Activated CD8-positive, alpha-beta T cell treated with anti-CD3 and anti-CD28 coated beads, Interleukin-2, amount 10 ng/mL, durations not matched to agents 7 days and 5 days (primary cell): ENCODE data around the gene KCNH1. TPM values are rescaled to one million over a fixed set of nuclear protein-coding genes. Genes with fewer than 3 reads are reported as not detected.
A peak's percentile ranks its signal among the peaks of the same experiment; 100 is the strongest.

Experiments
- ATAC-seq: fragments of 150-1000 bp; cut with Tn5 transposase; one replicate; pipeline ENCODE4 v1.10.0; 2021; ENCODE audit warnings: moderate library complexity
- CTCF ChIA-PET: fragments of 350-600 bp; sonication (Branson Sonifier 250); formaldehyde crosslinking; loops from one replicate; lab custom pipeline; 2021; ENCODE audit warnings: antibody characterized with exemption; lab: Charles Lee
- POLR2A ChIA-PET: fragments of 350-600 bp; sonication (Branson Sonifier 250); formaldehyde crosslinking; loops from one replicate; lab custom pipeline; 2021; ENCODE audit warnings: antibody characterized with exemption; lab: Charles Lee
- DNase-seq: peaks from one replicate; pipeline ENCODE4 v3.0.0-alpha.2; 2020
- H3K27ac Mint-ChIP-seq: one replicate; pipeline ENCODE4 v1.8.0; 2021; ENCODE audit warnings: mild to moderate bottlenecking, mixed read lengths
- H3K27me3 Mint-ChIP-seq: one replicate; pipeline ENCODE4 v1.8.0; 2021; ENCODE audit warnings: low read depth, mixed read lengths
- H3K36me3 Mint-ChIP-seq: one replicate; pipeline ENCODE4 v1.8.0; 2021; ENCODE audit warnings: low read depth, mixed read lengths
- H3K4me1 Mint-ChIP-seq: one replicate; pipeline ENCODE4 v1.8.0; 2021; ENCODE audit warnings: low read depth, mixed read lengths
- H3K4me3 Mint-ChIP-seq: one replicate; pipeline ENCODE4 v1.8.0; 2021; ENCODE audit warnings: mild to moderate bottlenecking, mixed read lengths
- H3K9me3 Mint-ChIP-seq: one replicate; pipeline ENCODE4 v1.8.0; 2022; ENCODE audit warnings: mixed read lengths; ENCODE audit not compliant: insufficient read depth
- total RNA-seq, 2 experiments: library from RNA; stranded (reverse); gene quantifications; one replicate each; pipeline ENCODE4 v1.2.3, GENCODE V29; 2021

Gene KCNH1
- total RNA-seq, 2 experiments from 2014 or later: not detected

DNA sequence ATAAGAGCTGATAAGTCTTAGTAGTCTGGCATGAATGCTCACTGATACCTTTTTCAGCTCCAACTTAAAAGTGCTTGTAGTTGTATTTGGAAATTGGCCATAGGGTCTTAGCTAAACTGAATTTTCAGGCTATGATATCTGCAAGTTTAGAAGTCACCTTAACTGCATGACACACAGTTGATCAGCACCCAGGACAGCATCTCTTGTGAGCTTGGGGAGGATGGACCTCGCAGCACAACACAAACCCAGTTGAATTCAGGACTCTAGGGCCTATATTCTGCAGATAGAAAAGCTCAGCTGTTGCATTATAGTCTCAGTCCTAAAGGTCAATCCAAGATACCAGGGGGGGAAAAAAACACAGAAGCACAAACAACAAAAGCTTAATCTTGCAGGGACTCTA, 394.3 kb downstream of the KCNH1 start:
- CTCF ChIA-PET: interaction anchor here (1.0 kb wide), 1 partner anchor 287 kb away, joined by 3 read pairs; no protein-coding TSS in a partner anchor
- H3K36me3 Mint-ChIP-seq: no peaks in the 10 kb centered on the region
- POLR2A ChIA-PET: no interaction called here
- no peak for ATAC-seq
- H3K9me3 Mint-ChIP-seq: no peaks in the 10 kb centered on the region
- H3K4me3 Mint-ChIP-seq: no peak overlapping the region
- no peaks in the 10 kb centered on the region for H3K4me1 Mint-ChIP-seq
- H3K27me3 Mint-ChIP-seq: peaks cover 8% of the 10 kb centered on the region
- H3K27ac Mint-ChIP-seq: no peak overlapping the region
- no peak for DNase-seq

DNA sequence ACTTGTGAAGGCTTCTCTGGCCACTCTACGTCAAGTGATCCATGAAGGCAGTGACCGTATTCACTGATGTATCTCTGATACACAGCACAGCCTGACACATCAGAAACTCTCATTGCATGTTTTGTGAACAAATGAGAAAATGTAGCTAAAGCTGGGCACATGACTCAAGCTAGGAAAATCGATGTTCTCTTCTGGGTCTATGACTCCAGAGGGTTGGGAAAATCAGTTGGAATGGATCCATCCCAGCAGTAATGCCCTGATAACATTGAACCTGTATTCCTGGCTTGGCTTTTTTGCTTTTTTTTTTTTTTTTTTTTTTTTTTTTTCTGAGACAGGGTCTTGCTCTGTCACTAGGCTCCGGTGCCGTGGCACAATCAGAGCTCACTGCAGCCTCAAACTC, 395.7 kb downstream of the KCNH1 start:
- Mint-ChIP-seq H3K36me3 (no peaks in the 10 kb centered on the region), H3K27ac (no peak overlapping the region), H3K9me3 (no peaks in the 10 kb centered on the region), H3K4me3 (no peak overlapping the region), H3K27me3 (peaks cover 12% of the 10 kb centered on the region), H3K4me1 (no peaks in the 10 kb centered on the region)
- ATAC-seq (no peak), DNase-seq (no peak)
- POLR2A ChIA-PET: no interaction called here
- CTCF ChIA-PET: interaction anchor here (0.6 kb wide), 1 partner anchor 135 kb away, joined by 3 read pairs; no protein-coding TSS in a partner anchor

DNA sequence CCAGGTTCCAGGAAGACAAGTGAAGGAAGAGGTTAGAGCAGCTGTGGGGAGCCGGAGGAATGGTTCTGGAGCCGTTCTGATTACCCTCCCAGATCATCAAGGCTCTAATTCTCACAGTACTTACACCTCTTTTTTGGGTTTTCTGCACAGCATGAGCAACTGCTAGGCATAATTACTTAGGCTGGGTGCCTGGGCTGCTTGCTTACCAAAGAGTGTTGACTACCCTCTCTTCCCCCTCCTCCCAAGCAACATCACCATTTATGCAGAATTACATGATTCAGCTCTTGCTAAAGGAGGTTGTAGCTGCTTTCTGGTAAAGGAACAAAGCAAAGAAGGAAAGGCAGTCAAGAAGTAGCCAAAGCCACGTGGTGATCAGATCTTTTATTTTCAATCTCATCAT, 397.2 kb downstream of the KCNH1 start:
- CTCF ChIA-PET: no interaction called here
- no peak for DNase-seq
- no peaks in the 10 kb centered on the region for H3K36me3 Mint-ChIP-seq
- peaks cover 12% of the 10 kb centered on the region for H3K27me3 Mint-ChIP-seq
- H3K4me3 Mint-ChIP-seq: no peak overlapping the region
- no peak overlapping the region for H3K27ac Mint-ChIP-seq
- POLR2A ChIA-PET: interaction anchor here (0.6 kb wide), 1 partner anchor 9 kb away, joined by 3 read pairs; no protein-coding TSS in a partner anchor
- H3K9me3 Mint-ChIP-seq: no peaks in the 10 kb centered on the region
- H3K4me1 Mint-ChIP-seq: peaks cover under 1% of the 10 kb centered on the region
- ATAC-seq: no peak

DNA sequence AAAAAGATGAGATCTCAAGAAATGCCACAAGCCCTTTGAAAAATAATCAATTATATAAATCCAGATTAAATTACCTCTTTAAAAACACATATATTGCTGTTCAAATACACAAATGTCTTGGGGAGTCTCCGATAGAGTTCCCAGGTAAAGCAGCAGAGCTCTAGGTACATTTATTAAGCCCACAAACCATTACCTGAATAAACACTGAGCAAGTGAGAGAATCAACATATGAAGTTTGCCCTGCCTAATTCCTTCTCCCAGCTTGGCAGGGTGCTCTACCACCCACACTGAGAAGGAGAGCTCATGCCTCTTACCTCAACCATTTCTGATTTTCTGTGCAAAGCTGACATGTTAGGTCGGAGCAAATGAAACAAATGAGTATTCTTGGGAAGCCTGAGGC, 402.4 kb downstream of the KCNH1 start:
- Mint-ChIP-seq H3K27me3 (peaks cover 13% of the 10 kb centered on the region), H3K4me1 (peaks cover 12% of the 10 kb centered on the region), H3K27ac (no peak overlapping the region), H3K9me3 (no peaks in the 10 kb centered on the region), H3K4me3 (no peak overlapping the region), H3K36me3 (no peaks in the 10 kb centered on the region)
- ATAC-seq: no peak
- CTCF ChIA-PET: no interaction called here
- DNase-seq: no peak
- POLR2A ChIA-PET: no interaction called here

DNA sequence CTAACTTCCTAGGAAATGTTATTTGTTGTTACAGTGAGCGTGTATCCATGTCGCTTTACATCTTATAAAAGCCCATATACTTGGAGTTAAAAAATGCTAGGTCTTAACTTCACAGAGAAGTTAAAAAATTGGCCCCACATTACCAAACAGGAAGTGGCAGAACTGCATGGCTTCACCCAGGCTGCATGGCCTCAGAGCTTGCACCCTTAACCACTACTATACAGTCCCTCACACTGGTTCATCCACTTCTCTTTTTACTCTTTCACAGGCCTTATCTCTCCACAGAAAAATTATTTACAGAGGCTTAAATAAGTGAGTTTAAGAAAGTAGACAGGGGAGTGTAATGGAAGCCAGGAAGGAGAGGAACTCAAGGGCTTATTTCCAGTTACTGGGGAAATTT, 402.8 kb downstream of the KCNH1 start:
- ChIA-PET CTCF (no interaction called here), POLR2A (no interaction called here)
- H3K9me3 Mint-ChIP-seq: no peaks in the 10 kb centered on the region
- no peak overlapping the region for H3K4me3 Mint-ChIP-seq
- peaks cover 13% of the 10 kb centered on the region for H3K27me3 Mint-ChIP-seq
- H3K4me1 Mint-ChIP-seq: peaks cover 12% of the 10 kb centered on the region
- DNase-seq (peak; percentile 22), ATAC-seq (no peak)
- no peak overlapping the region for H3K27ac Mint-ChIP-seq
- no peaks in the 10 kb centered on the region for H3K36me3 Mint-ChIP-seq

DNA sequence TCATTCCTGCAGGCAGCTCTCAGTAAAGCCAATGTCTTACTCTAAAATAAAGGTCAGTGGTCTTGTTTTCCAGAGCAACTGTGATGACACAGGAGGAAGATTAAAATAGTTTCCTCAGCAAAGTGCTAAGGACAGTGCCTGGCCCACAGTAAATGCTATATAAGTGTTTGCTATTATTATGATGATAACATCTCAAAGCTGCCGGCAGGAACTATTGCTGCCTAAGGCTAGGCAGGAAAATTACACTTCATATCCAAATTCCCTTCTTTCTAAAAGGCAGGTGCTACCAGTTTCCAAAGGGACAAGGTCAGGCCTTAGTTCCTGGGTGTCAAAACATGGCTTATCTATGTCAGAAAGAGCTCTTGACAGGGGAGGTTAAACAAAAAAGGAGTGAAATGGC, 403.9 kb downstream of the KCNH1 start:
- Mint-ChIP-seq H3K4me1 (peaks cover 12% of the 10 kb centered on the region), H3K9me3 (no peaks in the 10 kb centered on the region), H3K27ac (no peak overlapping the region), H3K4me3 (no peak overlapping the region), H3K36me3 (no peaks in the 10 kb centered on the region), H3K27me3 (peaks cover 11% of the 10 kb centered on the region)
- ChIA-PET CTCF (no interaction called here), POLR2A (no interaction called here)
- DNase-seq (no peak), ATAC-seq (no peak)

DNA sequence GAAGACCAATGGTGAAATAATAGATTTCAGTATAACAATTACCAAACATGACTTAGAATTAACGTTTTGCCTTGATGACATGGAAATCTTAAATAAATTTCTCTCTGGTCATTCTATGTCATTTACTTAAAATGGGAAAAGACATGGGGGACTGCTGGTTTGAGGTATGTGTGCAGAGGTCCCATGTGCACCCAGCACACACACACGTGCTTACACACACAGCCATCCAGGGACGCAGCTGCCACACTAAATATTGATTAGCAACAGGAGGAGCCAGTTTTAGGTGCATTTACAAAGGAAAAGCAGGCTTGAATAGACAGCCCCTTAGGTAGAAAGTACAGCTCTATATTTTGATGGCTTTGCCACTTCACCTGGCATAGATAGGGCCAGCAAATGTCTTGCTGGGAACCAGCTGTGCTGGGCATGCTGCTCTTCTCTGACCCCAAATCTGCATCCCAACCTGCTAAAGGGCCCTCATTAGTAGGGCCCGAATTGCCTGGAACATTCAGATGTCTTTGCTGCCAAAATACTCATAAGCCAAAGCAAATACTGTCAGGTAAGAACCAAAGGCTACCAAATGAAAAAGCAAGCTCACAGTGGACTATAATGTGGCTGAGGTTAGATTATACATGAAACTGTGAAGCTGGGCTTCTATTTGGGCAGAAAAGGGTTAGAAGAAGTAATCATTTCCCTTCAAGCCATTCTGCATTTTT, 405.4 kb downstream of the KCNH1 start:
- H3K9me3 Mint-ChIP-seq: no peaks in the 10 kb centered on the region
- H3K27ac Mint-ChIP-seq: no peak overlapping the region
- peaks cover 10% of the 10 kb centered on the region for H3K27me3 Mint-ChIP-seq
- peaks cover 12% of the 10 kb centered on the region for H3K4me1 Mint-ChIP-seq
- DNase-seq: no peak
- H3K4me3 Mint-ChIP-seq: no peak overlapping the region
- ChIA-PET POLR2A (no interaction called here), CTCF (interaction anchor here (1.2 kb wide), 1 partner anchor 18 kb away, joined by 3 read pairs; no protein-coding TSS in a partner anchor)
- ATAC-seq: no peak
- no peaks in the 10 kb centered on the region for H3K36me3 Mint-ChIP-seq

DNA sequence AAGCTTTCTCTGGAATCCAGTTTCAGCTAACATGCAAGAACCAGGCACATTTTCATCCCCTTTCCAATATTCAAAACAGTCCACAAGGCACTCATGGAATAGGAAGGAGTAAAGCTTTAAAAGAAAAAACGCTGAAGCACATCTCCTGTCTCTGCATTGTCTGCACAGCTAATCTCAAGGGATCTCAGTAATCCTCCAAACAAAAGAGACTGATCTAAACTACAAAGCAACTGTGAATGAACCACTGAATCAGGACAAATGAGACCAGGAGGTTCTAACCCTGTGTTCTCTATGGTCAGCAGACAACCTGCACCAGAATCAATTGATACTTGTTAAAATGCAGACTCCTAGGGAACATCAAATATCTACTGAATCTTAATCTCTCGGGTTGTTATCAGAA, 406.2 kb downstream of the KCNH1 start:
- no peak overlapping the region for H3K4me3 Mint-ChIP-seq
- peaks cover 12% of the 10 kb centered on the region for H3K4me1 Mint-ChIP-seq
- ChIA-PET POLR2A (interaction anchor here (0.7 kb wide), 1 partner anchor 9 kb away, joined by 3 read pairs; no protein-coding TSS in a partner anchor), CTCF (no interaction called here)
- no peak for ATAC-seq
- H3K27me3 Mint-ChIP-seq: peaks cover 7% of the 10 kb centered on the region
- no peaks in the 10 kb centered on the region for H3K36me3 Mint-ChIP-seq
- H3K27ac Mint-ChIP-seq: no peak overlapping the region
- DNase-seq: no peak
- H3K9me3 Mint-ChIP-seq: no peaks in the 10 kb centered on the region

DNA sequence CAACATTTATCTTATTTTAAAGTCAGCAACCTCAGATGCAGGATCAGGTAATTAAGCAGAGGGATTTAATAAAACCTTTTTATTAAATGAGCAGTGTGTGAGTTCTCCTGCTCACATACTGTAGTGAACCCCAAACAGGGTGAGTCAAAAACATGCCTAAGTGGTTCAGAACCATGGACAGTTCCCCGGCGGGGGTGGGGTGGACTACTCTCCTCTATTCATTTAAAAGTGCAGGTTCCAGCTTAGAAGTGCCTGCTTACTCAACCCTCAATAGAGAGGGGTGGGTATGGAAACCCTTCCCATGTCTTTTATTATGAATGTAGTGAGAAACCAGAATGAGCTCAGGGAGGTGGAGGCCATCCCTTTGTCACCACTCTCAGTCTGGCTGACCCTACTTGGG, 407.3 kb downstream of the KCNH1 start:
- Mint-ChIP-seq H3K9me3 (no peaks in the 10 kb centered on the region), H3K36me3 (no peaks in the 10 kb centered on the region), H3K27ac (no peak overlapping the region), H3K27me3 (peaks cover 7% of the 10 kb centered on the region), H3K4me3 (no peak overlapping the region), H3K4me1 (peaks cover 11% of the 10 kb centered on the region)
- ATAC-seq: peak; percentile 79
- ChIA-PET CTCF (no interaction called here), POLR2A (no interaction called here)
- DNase-seq: peak; percentile 71

DNA sequence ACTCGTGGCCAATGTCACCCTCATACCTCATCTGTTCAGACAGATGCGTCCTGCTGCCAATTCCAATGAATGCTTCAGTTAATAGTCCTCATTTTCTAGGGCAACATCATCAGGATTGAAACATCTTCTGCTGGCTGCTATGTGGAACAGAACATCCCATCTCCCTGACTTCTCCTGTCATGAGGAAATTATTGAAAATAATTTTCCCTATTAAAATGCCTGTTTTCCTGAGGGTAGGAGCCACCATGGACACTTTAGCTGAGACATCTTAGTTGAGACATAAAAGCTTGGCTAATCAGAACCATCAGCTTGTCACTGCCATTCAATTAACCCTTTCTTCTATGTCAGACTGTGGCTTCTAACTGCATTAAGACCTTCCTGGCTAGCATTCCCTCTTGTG, 409.2 kb downstream of the KCNH1 start:
- ChIA-PET CTCF (interaction anchor here (0.7 kb wide), 1 partner anchor 434 kb away, joined by 3 read pairs; no protein-coding TSS in a partner anchor), POLR2A (no interaction called here)
- Mint-ChIP-seq H3K4me1 (no peaks in the 10 kb centered on the region), H3K36me3 (no peaks in the 10 kb centered on the region), H3K4me3 (no peak overlapping the region), H3K27ac (no peak overlapping the region), H3K27me3 (peaks cover 6% of the 10 kb centered on the region), H3K9me3 (no peaks in the 10 kb centered on the region)
- no peak for DNase-seq
- no peak for ATAC-seq

DNA sequence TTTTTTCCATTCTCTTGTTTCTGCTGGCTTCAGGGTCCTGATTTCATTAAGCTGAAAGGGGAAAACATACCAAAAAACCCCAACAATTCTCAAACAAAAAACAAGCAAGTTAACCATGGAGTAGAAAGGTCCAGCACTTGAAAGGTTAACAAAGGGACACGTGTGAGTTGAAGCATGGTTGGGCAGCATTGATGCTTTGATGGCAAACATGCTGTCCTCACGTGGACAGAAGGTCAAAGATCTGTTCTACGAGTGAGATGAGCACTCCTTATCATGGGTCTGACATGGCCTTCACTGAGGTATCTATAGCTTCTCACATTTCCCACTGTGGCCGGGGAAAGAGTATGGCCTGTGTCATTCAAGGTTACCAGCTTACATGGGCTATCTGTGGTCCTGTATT, 410.3 kb downstream of the KCNH1 start:
- ChIA-PET CTCF (no interaction called here), POLR2A (no interaction called here)
- Mint-ChIP-seq H3K4me3 (no peak overlapping the region), H3K27me3 (peaks cover 6% of the 10 kb centered on the region), H3K9me3 (no peaks in the 10 kb centered on the region), H3K27ac (no peak overlapping the region), H3K4me1 (no peaks in the 10 kb centered on the region), H3K36me3 (no peaks in the 10 kb centered on the region)
- DNase-seq: no peak
- ATAC-seq: no peak

DNA sequence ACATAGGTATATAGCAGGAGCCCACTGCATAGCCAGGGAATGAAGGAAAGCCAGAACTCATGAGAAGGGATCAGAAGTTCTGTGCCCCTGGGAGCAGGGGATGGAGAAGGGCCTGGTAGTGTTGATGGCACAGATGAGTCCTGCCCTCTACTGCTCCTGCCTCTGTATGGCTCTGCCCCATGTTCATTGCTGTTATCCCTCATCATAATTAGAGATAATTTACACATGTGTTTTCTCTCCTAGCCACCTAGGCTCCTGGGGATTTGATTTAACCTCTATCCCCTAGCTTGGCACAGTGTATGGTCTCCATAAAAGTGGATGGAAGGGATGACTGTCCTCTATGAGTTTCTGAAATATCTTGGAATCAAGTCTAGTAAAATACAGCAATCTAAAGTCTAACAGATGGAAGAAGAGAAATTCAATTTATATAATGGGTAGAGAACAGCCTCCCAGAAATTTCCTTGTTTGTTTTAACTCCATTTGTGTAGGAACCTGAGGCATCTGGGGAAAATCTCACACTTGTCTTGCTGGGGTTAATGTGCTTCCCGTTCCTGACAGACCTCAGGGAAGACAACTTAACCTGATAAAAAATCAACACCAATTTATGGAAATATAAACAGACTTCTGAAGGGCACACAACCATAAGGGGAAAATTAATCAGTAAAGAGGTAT, 411.4 kb downstream of the KCNH1 start:
- Mint-ChIP-seq H3K4me3 (no peak overlapping the region), H3K27ac (no peak overlapping the region), H3K4me1 (no peaks in the 10 kb centered on the region), H3K36me3 (no peaks in the 10 kb centered on the region), H3K9me3 (no peaks in the 10 kb centered on the region), H3K27me3 (peaks cover 3% of the 10 kb centered on the region)
- no peak for DNase-seq
- ChIA-PET POLR2A (no interaction called here), CTCF (no interaction called here)
- ATAC-seq: no peak
